GM18909 (cell line): Measurements from ENCODE around the gene WDR74.
"Not testable (repeated sequence)": the region's sequence is repeated elsewhere in the genome, so short reads cannot be mapped to it uniquely, and the experiment has no call there.

Source experiments
- ATAC-seq: cut with Tn5 transposase; IDR thresholded peaks from one replicate; pipeline ENCODE4 v1.9.1; 2021; ENCODE audit warnings: mild to moderate bottlenecking; ENCODE audit not compliant: unreplicated experiment, poor library complexity

Gene WDR74

DNA sequence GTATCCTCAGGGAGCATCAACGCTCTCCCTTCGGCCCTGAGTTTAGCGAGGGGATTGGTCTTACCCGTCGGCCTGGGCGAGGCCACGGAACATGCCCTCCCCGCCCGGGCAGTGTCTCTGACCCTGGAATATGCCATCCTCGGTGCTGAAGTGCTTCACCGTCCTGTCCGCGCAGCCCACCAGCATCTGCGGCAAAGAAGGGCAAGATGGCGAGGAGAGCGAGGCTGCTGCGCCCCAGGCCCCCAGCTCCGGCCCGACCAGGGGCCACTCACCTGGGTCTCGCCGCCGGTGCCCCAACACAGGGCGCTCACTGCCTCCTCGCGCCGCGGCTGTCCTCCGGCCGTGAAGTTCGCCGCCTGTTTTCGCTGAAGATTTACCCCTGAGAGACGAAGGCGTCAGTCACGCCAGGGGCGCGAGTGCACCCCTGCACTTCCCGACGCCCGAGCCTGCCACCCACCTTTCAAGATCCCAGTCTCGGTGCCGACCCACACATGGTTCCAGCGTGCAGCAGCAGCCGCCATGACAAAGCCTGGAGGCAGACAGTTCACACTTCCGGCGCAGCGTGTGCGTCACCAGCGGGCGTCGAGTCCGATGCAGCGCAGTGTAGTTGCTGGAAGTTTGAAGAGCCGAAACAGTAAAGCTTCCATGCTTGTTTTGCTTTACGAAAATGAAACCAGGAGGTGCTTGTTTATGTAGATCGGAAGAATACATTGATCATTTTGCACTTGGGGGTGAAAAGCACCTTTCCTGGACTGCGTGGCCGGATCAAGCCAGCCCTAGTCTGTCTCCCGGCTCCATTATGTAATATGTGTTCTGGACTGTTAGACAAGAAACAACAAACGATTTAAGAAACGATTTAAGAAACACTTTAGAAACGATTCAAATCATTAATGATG lies at the start of gene WDR74:
Gene WDR74, minus strand, starts transcription at position 541 of the 896 bp plus-strand sequence. Its CDS starts 20 bp downstream, at position 521.
- ATAC-seq: peak; percentile 55

GRCh38 chr11:62889126-62889483 lies 49.7 kb upstream of the WDR74 start:
- no peak for ATAC-seq

DNA sequence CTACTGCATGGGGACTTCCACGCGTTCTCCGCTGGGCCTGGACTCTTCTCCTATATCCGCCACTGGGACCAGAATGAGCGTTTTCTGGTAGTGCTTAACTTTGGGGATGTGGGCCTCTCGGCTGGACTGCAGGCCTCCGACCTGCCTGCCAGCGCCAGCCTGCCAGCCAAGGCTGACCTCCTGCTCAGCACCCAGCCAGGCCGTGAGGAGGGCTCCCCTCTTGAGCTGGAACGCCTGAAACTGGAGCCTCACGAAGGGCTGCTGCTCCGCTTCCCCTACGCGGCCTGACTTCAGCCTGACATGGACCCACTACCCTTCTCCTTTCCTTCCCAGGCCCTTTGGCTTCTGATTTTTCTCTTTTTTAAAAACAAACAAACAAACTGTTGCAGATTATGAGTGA lies 49.0 kb upstream of the WDR74 start:
- no peak for ATAC-seq

- no peak for ATAC-seq
Observed at GRCh38 chr11:62885137-62885750, 45.9 kb upstream of the WDR74 start.

DNA sequence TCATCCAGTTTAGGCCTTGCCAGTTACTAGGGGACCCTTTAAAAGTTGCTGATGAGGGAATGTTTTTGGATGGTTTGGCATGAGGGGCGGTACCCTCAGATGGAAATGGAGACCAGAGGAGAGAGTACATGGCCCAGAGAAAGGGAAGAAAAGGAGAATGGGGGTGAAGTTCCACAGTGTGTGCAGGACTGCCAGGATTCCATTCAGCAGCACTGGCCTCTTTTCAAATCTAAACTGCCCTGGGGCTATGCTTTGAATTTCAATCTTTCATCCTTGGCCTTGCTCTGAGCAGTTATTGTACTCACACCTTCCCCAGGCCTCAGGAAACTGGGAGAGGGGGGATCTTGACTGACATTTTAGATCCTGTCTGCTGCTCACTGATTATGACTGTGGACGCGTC lies 44.3 kb upstream of the WDR74 start:
- no peak for ATAC-seq

- no peak for ATAC-seq
Observed at GRCh38 chr11:62882788-62883501, 43.6 kb upstream of the WDR74 start.

GRCh38 chr11:62882431-62882749 lies 43.0 kb upstream of the WDR74 start:
- ATAC-seq: no peak

GRCh38 chr11:62881579-62882430 lies 42.4 kb upstream of the WDR74 start:
- ATAC-seq: peak; percentile 45

- ATAC-seq: peak; percentile 75
Observed at GRCh38 chr11:62880803-62881578, 41.6 kb upstream of the WDR74 start, which contains the start of gene SLC3A2. Gene SLC3A2, plus strand, starts transcription at chr11:62880896. Its CDS starts 128 bp downstream, at chr11:62881024.

- ATAC-seq: peak; percentile 19
Observed at GRCh38 chr11:62880231-62880802, 40.9 kb upstream of the WDR74 start.

DNA sequence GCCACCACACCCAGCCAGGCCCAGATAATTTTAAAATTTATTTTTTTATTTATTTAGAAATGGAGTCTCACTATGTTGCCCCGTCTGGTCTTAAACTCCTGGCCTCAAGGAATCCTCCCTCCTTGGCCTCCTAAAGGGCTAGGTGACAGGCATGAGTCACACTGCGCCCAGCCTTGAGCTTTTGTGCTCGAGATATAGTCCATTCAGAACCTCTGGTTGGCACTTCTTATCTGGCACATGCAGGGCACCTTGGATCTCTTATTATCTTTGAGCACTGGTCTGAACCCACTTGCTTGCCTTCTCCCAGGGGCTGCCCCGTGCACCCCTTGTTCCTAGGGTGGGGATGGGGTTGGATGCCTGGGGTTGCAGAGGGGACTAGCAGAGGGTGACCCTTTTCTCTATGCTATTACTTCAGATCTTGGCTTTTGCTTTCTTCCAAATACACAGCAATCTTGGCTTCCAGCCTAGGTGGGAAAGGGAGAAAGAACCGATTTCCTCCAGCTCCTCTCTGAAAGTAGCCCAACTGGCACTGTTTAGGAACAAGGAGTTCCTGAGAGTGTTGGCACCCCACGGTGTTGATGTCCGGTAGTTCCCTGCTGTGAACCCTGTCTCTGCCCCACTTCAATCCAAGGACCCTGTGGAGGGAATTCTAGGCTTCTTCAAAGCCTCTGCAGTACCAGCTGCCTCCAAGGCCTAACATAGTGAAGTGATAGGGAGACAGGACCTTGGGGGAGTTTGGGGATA lies 40.0 kb upstream of the WDR74 start:
- ATAC-seq: no peak

DNA sequence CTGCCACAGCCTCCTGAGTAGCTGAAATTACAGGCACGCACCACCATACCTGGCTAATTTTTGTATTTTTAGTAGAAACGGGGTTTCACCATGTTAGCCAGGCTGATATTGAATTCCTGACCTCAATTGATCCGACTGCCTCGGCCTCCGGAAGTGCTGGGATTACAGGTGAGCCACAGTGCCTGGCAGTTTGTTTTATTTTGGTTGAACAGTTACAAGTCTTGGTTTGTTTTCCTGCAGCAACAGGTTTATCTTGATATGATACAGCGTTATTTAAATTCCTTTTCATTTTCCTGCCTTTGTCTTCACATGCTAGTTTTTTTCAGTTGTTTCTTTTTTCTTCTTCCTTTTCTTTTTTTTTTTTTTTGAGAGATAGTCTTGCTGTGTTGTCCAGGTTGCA lies 37.3 kb upstream of the WDR74 start:
- ATAC-seq: no peak

DNA sequence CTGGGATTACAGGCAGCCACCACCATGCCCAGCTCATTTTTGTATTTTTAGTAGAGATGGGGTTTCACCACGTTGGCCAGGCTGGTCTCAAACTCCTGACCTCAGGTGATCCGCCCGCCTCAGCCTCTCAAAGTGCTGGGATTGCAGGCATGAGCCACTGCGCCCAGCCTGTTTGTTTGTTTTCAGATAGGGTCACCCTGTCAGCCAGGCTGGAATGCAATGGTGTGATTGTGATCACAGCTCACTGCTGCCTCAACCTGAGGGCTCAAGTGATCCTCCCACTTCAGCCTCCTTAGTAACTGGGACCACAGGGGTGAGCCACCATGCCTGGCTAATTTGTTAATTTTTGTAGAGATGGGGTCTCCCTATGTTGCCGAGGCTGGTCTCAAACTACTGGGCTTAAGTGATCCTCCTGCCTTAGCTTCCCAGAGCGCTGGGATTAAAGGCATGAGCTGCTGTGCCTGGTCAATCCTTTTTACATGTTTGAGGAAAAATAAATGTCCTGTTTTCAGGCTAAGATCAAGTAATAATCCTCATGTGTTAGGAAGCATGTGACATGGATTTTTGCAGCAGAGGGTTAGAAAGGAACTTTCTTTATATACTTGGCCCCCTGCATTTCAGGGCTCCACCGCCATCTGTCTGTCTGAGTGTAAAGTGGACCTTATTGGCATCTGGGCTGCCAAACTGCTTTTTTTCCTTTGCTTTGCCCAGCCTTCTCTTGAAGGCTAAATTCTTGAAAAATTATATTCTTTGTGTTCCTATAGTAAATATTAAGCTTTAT lies 36.5 kb upstream of the WDR74 start:
- no peak for ATAC-seq

DNA sequence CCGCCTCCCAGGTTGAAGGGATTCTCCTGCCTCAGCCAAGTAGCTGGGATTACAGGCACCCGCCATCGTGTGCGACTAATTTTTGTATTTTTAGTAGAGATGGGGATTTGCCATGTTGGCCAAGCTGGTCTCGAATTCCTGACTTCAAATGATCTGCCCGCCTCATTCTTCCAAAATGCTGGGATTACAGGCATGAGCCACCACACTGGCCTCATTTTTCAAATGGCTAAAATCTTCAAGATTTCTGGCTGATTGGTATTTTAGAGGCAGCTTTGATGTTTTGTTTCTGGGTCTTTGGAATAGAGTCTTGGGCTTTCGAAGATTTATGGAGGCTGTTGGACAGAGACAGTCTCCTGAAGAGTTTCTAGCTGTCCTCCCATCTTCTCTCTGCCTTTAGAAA lies 35.5 kb upstream of the WDR74 start:
- ATAC-seq: no peak

- ATAC-seq: no peak
Observed at GRCh38 chr11:62865635-62866034, 26.2 kb upstream of the WDR74 start.

- no peak for ATAC-seq
Observed at GRCh38 chr11:62863687-62864335, 24.4 kb upstream of the WDR74 start.

DNA sequence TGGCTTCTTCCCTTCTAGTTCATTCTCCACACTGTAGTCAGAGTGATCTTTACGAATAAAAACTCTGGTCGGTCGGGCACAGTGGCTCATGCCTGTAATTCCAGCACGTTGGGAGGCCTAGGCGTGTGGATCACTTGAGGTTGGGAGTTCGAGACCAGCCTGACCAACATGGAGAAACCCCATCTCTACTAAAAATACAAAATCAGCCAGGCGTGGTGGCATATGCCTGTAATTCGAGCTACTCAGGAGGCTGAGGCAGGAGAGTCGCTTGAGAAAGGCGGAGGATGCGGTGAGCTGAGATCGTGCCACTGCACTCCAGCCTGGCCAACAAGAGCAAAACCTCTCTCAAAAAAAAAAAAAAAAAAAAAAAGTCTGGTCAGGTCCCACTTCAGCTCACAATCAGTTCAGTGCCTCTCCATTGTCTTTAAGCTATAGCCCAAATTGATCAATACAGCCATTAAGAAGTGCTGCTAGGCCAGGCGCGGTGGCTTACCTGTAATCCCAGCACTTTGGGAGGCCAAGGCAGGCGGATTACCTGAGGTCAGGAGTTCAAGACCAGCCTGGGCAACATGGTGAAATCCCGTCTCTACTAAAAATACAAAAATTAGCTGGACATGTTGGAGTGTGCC lies 22.3 kb upstream of the WDR74 start:
- ATAC-seq: not testable (repeated sequence)
